K562 (cell line): ENCODE data around the gene TNPO2. TPM values are rescaled to one million over a fixed set of nuclear protein-coding genes. Genes with fewer than 3 reads are reported as not detected.
A peak's percentile ranks its signal among the peaks of the same experiment; 100 is the strongest.

Experiments used
- CAMTA2 ChIP-seq: fragments of 250-450 bp; sonication (Bioruptor Pico); conservative IDR thresholded peaks from 2 replicates; pipeline ENCODE4 v1.5.1; 2022
- ETV1 ChIP-seq: fragments of 450-650 bp; conservative IDR thresholded peaks from 2 replicates; pipeline ENCODE4 v1.6.1; 2016; ENCODE audit warnings: missing genetic modification characterization, control low read depth, low read depth, missing compliant biosample characterization
- ETV6 ChIP-seq, 3 experiments: fragments of 150-350 bp in 1 of 3; sonication (generic) in 1 of 3; formaldehyde crosslinking in 1 of 3; IDR thresholded peaks; 2 replicates each; pipeline versions ENCODE4 v1.6.1 to v1.8.0; 2014 to 2022; ENCODE audit warnings: borderline replicate concordance in 2 of 3, low read depth in 2 of 3, antibody characterized with exemption in 1 of 3, low read length in 1 of 3, mild to moderate bottlenecking in 1 of 3, missing genetic modification reagents in 1 of 3
- FOXM1 ChIP-seq, 2 experiments: fragments of 450-650 bp in 1 of 2; sonication (generic) in 1 of 2; formaldehyde crosslinking in 1 of 2; IDR thresholded peaks; 2 replicates each; pipeline versions ENCODE4 v1.6.1 to v1.9.0; 2017 to 2022; ENCODE audit warnings: low read depth in 2 of 2, mild to moderate bottlenecking in 2 of 2, missing genetic modification reagents in 1 of 2, moderate library complexity in 1 of 2
- GABPB1 ChIP-seq: sonication (generic); formaldehyde crosslinking; IDR thresholded peaks from 2 replicates; pipeline ENCODE4 v1.8.0; 2022; ENCODE audit warnings: mild to moderate bottlenecking, missing genetic modification reagents
- KAT2B ChIP-seq: IDR thresholded peaks from one replicate; pipeline ENCODE4 v1.6.1; 2012; ENCODE audit warnings: low read depth, mild to moderate bottlenecking, control low read depth, inconsistent platforms, low read length, moderate library complexity
- ZNF224 ChIP-seq: sonication (generic); formaldehyde crosslinking; IDR thresholded peaks from 2 replicates; pipeline ENCODE4 v1.8.0; 2022; ENCODE audit warnings: mild to moderate bottlenecking, missing genetic modification reagents
- polyA plus RNA-seq, 8 experiments: library from polyadenylated mRNA; depleted of rRNA in 4 of 8; stranded (reverse) in 5 of 8; unstranded in 3 of 8; fragments of >200 nt; fragmentation: Nextera tagmentation in 2 of 8; fragmentation: Illumina TruSeq in 1 of 8; extraction: Ambion mirVana in 2 of 8; extraction: Trizol in 1 of 8; gene quantifications; 2 replicates each; pipeline versions ENCODE4 v1.2.1 to v1.2.3, GENCODE V29; 2011 to 2014; ENCODE audit warnings: inconsistent platforms in 1 of 8, missing spikeins in 1 of 8
- total RNA-seq, 7 experiments: library from RNA; depleted of rRNA in 6 of 7; stranded (reverse); fragments of >200 nt in 6 of 7; fragmentation: Illumina TruSeq in 2 of 7; extraction: Trizol in 2 of 7; gene quantifications; 2 replicates each; pipeline versions ENCODE4 v1.2.1 to v1.2.3, GENCODE V29; 2011 to 2021; ENCODE audit warnings: low replicate concordance in 1 of 7
- TF ChIP-seq, protein P1 (sequence below): fragments of 250-450 bp; sonication (Bioruptor Pico); IDR thresholded peaks from 2 replicates; pipeline ENCODE4 v1.9.0; 2021; ENCODE audit warnings: mild to moderate bottlenecking, inconsistent platforms
- TF ChIP-seq, protein P2 (sequence below): fragments of 450-650 bp; IDR thresholded peaks from 2 replicates; pipeline ENCODE4 v1.6.1; 2016; ENCODE audit warnings: mild to moderate bottlenecking, moderate library complexity
- TF ChIP-seq, protein P3 (sequence below): sonication (generic); formaldehyde crosslinking; IDR thresholded peaks from 2 replicates; pipeline ENCODE4 v1.5.0; 2020; ENCODE audit warnings: missing genetic modification reagents

Gene TNPO2
- total and polyA plus RNA-seq, 9 of the 15 experiments (the other 6 are each of a cell fraction or from before 2014, with no cell fraction given), result 6.0 to 126 (median 53.8) TPM

DNA sequence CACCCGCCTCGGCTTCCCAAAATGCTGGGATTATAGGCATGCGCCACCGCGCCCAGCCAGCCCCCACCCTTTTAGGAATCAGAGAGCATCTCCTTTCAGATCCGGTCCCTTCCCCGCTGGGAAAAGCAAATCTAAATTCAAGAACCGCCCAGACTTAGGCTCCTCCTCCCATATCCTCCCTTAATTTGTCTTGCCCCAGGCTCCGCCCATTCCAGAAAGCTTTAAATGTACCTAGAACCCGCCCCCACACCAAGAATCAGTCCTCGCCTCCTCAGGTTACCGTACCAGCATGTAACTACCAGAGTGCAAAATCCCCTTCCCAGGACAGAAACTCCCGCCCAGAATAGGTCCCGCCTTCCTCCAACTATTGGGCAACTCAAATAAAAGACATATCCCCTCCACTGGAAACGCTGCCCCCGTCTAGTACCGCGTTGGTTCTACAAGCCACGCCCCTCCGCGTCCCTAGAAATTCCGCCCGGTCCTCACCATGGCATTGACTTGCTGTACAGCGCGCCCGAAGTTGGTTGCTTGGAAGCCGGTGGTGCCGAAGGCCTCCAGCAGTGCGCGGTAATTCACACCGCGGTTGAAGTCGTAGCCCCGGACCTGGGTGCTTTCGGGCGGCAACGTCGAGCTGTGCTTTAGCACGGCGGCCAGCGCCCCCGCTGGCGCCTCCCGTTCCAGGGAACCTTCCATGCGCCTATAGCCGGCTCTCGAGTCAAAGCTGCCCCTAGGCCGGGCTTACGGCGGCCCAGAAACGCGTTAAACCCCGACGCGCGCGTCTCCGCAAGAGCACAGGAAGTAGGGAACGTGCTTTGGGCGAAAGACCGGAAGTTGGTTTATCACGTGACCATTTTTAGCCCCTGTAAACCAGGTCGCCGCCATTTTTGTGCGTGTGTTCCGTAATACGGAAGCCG lies 42.4 kb downstream of the TNPO2 start, which contains the start of gene DHPS (continued):
- TF ChIP-seq, protein P1, sequence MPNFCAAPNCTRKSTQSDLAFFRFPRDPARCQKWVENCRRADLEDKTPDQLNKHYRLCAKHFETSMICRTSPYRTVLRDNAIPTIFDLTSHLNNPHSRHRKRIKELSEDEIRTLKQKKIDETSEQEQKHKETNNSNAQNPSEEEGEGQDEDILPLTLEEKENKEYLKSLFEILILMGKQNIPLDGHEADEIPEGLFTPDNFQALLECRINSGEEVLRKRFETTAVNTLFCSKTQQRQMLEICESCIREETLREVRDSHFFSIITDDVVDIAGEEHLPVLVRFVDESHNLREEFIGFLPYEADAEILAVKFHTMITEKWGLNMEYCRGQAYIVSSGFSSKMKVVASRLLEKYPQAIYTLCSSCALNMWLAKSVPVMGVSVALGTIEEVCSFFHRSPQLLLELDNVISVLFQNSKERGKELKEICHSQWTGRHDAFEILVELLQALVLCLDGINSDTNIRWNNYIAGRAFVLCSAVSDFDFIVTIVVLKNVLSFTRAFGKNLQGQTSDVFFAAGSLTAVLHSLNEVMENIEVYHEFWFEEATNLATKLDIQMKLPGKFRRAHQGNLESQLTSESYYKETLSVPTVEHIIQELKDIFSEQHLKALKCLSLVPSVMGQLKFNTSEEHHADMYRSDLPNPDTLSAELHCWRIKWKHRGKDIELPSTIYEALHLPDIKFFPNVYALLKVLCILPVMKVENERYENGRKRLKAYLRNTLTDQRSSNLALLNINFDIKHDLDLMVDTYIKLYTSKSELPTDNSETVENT (CRISPR knock-in tag), result 0 out of 2 replicates have a peak, but pooled peaks have one; percentile 51
- peak; percentile 93 for TF ChIP-seq GABPB1
- TF ChIP-seq CAMTA2 (CRISPR knock-in tag), result no peak
- TF ChIP-seq, protein P2, sequence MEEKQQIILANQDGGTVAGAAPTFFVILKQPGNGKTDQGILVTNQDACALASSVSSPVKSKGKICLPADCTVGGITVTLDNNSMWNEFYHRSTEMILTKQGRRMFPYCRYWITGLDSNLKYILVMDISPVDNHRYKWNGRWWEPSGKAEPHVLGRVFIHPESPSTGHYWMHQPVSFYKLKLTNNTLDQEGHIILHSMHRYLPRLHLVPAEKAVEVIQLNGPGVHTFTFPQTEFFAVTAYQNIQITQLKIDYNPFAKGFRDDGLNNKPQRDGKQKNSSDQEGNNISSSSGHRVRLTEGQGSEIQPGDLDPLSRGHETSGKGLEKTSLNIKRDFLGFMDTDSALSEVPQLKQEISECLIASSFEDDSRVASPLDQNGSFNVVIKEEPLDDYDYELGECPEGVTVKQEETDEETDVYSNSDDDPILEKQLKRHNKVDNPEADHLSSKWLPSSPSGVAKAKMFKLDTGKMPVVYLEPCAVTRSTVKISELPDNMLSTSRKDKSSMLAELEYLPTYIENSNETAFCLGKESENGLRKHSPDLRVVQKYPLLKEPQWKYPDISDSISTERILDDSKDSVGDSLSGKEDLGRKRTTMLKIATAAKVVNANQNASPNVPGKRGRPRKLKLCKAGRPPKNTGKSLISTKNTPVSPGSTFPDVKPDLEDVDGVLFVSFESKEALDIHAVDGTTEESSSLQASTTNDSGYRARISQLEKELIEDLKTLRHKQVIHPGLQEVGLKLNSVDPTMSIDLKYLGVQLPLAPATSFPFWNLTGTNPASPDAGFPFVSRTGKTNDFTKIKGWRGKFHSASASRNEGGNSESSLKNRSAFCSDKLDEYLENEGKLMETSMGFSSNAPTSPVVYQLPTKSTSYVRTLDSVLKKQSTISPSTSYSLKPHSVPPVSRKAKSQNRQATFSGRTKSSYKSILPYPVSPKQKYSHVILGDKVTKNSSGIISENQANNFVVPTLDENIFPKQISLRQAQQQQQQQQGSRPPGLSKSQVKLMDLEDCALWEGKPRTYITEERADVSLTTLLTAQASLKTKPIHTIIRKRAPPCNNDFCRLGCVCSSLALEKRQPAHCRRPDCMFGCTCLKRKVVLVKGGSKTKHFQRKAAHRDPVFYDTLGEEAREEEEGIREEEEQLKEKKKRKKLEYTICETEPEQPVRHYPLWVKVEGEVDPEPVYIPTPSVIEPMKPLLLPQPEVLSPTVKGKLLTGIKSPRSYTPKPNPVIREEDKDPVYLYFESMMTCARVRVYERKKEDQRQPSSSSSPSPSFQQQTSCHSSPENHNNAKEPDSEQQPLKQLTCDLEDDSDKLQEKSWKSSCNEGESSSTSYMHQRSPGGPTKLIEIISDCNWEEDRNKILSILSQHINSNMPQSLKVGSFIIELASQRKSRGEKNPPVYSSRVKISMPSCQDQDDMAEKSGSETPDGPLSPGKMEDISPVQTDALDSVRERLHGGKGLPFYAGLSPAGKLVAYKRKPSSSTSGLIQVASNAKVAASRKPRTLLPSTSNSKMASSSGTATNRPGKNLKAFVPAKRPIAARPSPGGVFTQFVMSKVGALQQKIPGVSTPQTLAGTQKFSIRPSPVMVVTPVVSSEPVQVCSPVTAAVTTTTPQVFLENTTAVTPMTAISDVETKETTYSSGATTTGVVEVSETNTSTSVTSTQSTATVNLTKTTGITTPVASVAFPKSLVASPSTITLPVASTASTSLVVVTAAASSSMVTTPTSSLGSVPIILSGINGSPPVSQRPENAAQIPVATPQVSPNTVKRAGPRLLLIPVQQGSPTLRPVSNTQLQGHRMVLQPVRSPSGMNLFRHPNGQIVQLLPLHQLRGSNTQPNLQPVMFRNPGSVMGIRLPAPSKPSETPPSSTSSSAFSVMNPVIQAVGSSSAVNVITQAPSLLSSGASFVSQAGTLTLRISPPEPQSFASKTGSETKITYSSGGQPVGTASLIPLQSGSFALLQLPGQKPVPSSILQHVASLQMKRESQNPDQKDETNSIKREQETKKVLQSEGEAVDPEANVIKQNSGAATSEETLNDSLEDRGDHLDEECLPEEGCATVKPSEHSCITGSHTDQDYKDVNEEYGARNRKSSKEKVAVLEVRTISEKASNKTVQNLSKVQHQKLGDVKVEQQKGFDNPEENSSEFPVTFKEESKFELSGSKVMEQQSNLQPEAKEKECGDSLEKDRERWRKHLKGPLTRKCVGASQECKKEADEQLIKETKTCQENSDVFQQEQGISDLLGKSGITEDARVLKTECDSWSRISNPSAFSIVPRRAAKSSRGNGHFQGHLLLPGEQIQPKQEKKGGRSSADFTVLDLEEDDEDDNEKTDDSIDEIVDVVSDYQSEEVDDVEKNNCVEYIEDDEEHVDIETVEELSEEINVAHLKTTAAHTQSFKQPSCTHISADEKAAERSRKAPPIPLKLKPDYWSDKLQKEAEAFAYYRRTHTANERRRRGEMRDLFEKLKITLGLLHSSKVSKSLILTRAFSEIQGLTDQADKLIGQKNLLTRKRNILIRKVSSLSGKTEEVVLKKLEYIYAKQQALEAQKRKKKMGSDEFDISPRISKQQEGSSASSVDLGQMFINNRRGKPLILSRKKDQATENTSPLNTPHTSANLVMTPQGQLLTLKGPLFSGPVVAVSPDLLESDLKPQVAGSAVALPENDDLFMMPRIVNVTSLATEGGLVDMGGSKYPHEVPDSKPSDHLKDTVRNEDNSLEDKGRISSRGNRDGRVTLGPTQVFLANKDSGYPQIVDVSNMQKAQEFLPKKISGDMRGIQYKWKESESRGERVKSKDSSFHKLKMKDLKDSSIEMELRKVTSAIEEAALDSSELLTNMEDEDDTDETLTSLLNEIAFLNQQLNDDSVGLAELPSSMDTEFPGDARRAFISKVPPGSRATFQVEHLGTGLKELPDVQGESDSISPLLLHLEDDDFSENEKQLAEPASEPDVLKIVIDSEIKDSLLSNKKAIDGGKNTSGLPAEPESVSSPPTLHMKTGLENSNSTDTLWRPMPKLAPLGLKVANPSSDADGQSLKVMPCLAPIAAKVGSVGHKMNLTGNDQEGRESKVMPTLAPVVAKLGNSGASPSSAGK, result peak; percentile 93
- peak; percentile 32; the same call in 1 of the 2 replicates for TF ChIP-seq FOXM1 (IDR thresholded peaks at IDR 0.05; ENCODE audit: low read depth)
- no peak for TF ChIP-seq FOXM1 (CRISPR knock-in tag; IDR thresholded peaks at IDR 0.05; ENCODE audit: low read depth)
- 0 out of 4 replicates have a peak, but pooled peaks of 1 of the 2 experiments have one; percentile 31 for TF ChIP-seq ETV6 (IDR thresholded peaks at IDR 0.05; ENCODE audit: borderline replicate concordance in 1 of 2, low read depth in 2 of 2, low read length in 1 of 2)
- TF ChIP-seq ETV6 (CRISPR knock-in tag; IDR thresholded peaks at IDR 0.05; ENCODE audit: borderline replicate concordance), result no peak
- peak; percentile 95 for TF ChIP-seq ETV1
- TF ChIP-seq, protein P3, sequence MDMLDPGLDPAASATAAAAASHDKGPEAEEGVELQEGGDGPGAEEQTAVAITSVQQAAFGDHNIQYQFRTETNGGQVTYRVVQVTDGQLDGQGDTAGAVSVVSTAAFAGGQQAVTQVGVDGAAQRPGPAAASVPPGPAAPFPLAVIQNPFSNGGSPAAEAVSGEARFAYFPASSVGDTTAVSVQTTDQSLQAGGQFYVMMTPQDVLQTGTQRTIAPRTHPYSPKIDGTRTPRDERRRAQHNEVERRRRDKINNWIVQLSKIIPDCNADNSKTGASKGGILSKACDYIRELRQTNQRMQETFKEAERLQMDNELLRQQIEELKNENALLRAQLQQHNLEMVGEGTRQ, result peak; percentile 92
- TF ChIP-seq ZNF224 (CRISPR knock-in tag), result no peak
- TF ChIP-seq KAT2B, result no peak
